ENCODE data around the gene TRAF6.
"Not testable (repeated sequence)": the region's sequence is repeated elsewhere in the genome, so short reads cannot be mapped to it uniquely, and the experiment has no call there.

Gene TRAF6

DNA sequence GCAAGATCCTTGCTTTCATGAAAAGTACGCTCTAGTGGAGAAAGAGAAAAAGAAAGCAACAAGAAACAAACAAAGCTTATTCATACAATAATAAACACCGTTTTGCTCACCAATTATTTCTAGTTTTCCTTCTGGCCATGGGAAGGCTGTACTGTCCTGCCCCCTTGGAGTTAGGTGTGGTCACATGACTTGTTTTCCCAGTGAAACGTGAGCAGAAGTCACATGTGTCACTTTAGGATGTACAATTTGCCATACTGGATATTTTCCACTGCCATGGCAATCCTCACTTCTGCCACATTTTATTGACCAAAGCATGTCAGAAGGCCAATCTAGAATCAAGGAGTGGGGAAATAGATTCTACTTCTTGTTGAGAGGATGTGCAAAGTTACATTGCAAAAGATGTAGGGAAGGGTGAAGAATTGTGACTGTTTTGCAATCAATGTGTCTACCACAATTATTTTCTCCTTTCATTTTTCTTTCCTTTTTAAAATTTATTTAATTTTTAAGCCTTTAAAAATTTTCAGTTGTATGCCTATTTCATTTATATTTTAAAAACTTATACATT lies 24.3 kb upstream of the TRAF6 start:
- no peaks in the 10 kb centered on the region for H3K36me3 Mint-ChIP-seq (ENCODE audit: low read depth)
- no peaks in the 10 kb centered on the region for H3K27me3 Mint-ChIP-seq (ENCODE audit: low read depth)
- no peak overlapping the region for H3K27ac Mint-ChIP-seq
- peaks cover 9% of the 10 kb centered on the region for H3K4me1 Mint-ChIP-seq
- H3K9me3 Mint-ChIP-seq: peaks cover under 1% of the 10 kb centered on the region
- TF ChIP-seq, protein P1, sequence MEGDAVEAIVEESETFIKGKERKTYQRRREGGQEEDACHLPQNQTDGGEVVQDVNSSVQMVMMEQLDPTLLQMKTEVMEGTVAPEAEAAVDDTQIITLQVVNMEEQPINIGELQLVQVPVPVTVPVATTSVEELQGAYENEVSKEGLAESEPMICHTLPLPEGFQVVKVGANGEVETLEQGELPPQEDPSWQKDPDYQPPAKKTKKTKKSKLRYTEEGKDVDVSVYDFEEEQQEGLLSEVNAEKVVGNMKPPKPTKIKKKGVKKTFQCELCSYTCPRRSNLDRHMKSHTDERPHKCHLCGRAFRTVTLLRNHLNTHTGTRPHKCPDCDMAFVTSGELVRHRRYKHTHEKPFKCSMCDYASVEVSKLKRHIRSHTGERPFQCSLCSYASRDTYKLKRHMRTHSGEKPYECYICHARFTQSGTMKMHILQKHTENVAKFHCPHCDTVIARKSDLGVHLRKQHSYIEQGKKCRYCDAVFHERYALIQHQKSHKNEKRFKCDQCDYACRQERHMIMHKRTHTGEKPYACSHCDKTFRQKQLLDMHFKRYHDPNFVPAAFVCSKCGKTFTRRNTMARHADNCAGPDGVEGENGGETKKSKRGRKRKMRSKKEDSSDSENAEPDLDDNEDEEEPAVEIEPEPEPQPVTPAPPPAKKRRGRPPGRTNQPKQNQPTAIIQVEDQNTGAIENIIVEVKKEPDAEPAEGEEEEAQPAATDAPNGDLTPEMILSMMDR (IDR thresholded peaks at IDR 0.05; ENCODE audit: unreplicated experiment in 3 of 3): no peak
- no peak overlapping the region for H3K4me3 Mint-ChIP-seq

DNA sequence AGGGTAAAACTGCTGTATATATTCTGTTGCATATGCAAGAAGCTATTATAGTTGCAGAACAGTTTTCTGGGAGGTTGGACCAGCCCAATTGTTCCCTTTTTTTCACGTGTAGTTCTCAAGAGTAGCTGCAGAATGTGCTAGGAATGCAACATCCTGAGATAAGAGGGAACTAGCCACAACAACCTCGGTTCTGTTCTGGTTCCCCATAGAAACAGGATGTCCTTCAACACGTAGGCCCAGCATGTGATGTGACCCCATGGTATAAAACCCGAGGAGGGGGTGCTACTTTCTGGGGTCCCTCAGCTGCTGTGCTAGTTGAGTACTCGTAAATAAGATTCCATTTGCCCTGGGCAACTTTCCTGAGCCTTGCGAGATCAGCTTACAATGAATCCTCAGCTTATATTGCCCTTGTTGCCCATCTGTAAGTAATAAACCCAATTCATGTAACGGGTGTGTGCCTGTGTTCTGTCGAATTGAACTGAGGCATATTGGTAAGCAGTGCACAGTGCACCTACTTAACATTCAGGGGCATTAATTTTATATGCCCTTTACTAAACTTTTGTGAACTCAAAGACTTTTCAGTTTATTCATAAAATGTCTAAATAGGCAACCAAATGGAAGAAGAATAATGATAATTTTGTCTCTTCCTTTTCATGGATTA lies 23.0 kb upstream of the TRAF6 start:
- Mint-ChIP-seq H3K4me1 (no peaks in the 10 kb centered on the region), H3K9me3 (peaks cover 10% of the 10 kb centered on the region), H3K4me3 (no peak overlapping the region), H3K36me3 (ENCODE audit: low read depth) (no peaks in the 10 kb centered on the region), H3K27ac (no peak overlapping the region), H3K27me3 (ENCODE audit: low read depth) (no peaks in the 10 kb centered on the region)
- TF ChIP-seq, protein P1 (IDR thresholded peaks at IDR 0.05; ENCODE audit: unreplicated experiment in 3 of 3): no peak

DNA sequence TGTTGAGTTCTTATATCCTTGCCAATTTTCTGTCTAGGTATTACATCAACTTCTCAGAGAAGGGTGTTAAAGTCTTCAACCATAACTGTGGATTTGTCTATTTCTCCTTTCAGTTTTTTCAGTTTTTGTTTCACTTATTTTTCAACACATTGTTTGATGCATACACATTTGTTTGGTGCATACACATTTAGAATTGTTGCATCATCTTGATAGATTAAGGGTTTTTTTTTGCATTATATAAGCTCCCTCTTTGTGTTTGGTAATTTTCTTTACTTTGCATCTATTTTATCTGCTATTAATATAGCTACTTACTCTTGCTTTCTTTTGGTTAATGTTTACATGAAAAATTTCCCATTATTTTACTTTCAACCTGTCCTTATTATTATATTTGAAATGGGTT lies 20.8 kb upstream of the TRAF6 start:
- peaks cover 21% of the 10 kb centered on the region for H3K9me3 Mint-ChIP-seq
- no peak overlapping the region for H3K4me3 Mint-ChIP-seq
- H3K27ac Mint-ChIP-seq: no peak overlapping the region
- H3K27me3 Mint-ChIP-seq (ENCODE audit: low read depth): no peaks in the 10 kb centered on the region
- no peaks in the 10 kb centered on the region for H3K4me1 Mint-ChIP-seq
- TF ChIP-seq, protein P1 (IDR thresholded peaks at IDR 0.05; ENCODE audit: unreplicated experiment in 3 of 3): no peak
- H3K36me3 Mint-ChIP-seq (ENCODE audit: low read depth): no peaks in the 10 kb centered on the region

DNA sequence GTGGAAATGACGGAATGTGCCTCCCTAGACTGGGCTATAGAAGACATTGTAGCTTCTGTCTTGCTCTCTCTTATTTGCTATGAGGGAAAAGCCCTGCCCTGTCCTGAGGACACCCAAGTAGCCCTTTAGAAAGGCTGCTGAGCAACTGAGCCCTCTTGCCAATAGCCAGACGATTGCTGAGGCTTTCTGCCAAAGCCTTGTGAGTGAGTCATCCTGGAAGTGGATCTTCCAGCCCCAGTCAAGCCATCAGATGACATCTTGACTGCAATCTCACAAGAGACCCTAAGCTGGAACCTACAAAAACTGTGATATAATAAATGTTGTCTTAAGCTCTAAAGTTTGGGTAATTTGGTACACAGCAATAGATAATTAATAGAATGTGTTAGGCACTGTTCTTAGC lies 3.9 kb upstream of the TRAF6 start:
- H3K4me3 Mint-ChIP-seq: no peak overlapping the region
- peaks cover 7% of the 10 kb centered on the region for H3K4me1 Mint-ChIP-seq

DNA sequence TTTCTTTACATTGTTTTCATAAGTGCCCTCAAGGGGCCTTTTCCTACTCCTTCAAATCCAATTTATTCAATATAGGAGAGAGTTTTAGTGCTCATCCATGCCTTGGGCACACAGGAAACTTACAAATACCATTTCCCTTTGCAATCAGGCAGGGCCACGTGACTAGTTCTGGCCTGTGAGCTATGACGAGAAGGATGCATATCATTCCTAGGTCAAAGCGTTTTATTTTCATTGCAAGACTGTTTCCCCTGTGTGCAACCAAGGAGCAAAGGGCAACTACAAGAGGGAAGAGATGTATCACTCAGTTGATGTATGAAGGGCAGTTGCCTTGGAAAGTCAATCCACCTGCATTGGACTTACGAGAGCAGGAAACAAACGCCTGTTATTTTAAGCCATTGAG lies 1.9 kb upstream of the TRAF6 start:
- Mint-ChIP-seq H3K36me3 (ENCODE audit: low read depth) (peaks cover 4% of the 10 kb centered on the region), H3K4me1 (peaks cover 17% of the 10 kb centered on the region), H3K27me3 (ENCODE audit: low read depth) (peaks cover 4% of the 10 kb centered on the region), H3K9me3 (peaks cover 4% of the 10 kb centered on the region), H3K4me3 (peak overlapping the region; percentile 23 to 97 (median 46)), H3K27ac (peak overlapping the region in 1 of 3 experiments; percentile 20)
- TF ChIP-seq, protein P1 (IDR thresholded peaks at IDR 0.05; ENCODE audit: unreplicated experiment in 3 of 3): no peak

More for the DNA sequence above, 3.9 kb upstream of the TRAF6 start:
- H3K27ac Mint-ChIP-seq: no peak overlapping the region
- no peaks in the 10 kb centered on the region for H3K36me3 Mint-ChIP-seq (ENCODE audit: low read depth)
- peaks cover 4% of the 10 kb centered on the region for H3K27me3 Mint-ChIP-seq (ENCODE audit: low read depth)
- TF ChIP-seq, protein P1 (IDR thresholded peaks at IDR 0.05; ENCODE audit: unreplicated experiment in 3 of 3): no peak
- H3K9me3 Mint-ChIP-seq: peaks cover 8% of the 10 kb centered on the region

DNA sequence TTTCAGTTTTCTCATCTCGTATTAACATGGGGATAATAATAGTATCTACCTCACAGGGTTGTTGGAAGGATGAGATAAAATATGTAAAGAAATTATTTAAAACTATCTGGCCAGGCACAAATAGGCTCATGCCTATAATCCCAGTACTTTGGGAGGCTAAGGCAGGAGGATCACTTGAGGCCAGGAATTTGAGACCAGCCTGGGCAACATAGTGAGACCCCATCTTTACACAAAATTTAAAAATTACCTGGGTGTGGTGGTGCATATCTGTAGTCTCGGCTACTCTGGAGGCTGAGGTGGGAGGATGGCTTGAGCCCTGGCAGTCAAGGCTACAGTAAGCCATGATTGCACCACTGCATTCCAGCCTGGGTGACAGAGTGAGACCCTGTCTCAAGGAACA lies 990 bp upstream of the TRAF6 start:
- peak overlapping the region; percentile 80 to 97 (median 94) for H3K27ac Mint-ChIP-seq
- H3K27me3 Mint-ChIP-seq (ENCODE audit: low read depth); H3K9me3 Mint-ChIP-seq; H3K36me3 Mint-ChIP-seq (ENCODE audit: low read depth): not testable (repeated sequence)
- H3K4me3 Mint-ChIP-seq: peak overlapping the region; percentile 97 to 100 (median 100)
- peaks cover 17% of the 10 kb centered on the region for H3K4me1 Mint-ChIP-seq

All from nephron (organoid).